B cell (primary cell): ENCODE data around the gene PHF19.

ENCODE experiments used
- EZH2 ChIP-seq: IDR thresholded peaks from 2 replicates; pipeline ENCODE4 v1.6.1; 2012; ENCODE audit warnings: borderline replicate concordance, low read depth, mild to moderate bottlenecking, moderate library complexity, low read length; ENCODE audit not compliant: insufficient read depth, poor library complexity, severe bottlenecking
- TF ChIP-seq, protein P1 (sequence below): fragments of 200-600 bp; IDR thresholded peaks from one replicate; pipeline ENCODE4 v1.8.0; 2022; ENCODE audit warnings: antibody characterized with exemption, mild to moderate bottlenecking

DNA sequence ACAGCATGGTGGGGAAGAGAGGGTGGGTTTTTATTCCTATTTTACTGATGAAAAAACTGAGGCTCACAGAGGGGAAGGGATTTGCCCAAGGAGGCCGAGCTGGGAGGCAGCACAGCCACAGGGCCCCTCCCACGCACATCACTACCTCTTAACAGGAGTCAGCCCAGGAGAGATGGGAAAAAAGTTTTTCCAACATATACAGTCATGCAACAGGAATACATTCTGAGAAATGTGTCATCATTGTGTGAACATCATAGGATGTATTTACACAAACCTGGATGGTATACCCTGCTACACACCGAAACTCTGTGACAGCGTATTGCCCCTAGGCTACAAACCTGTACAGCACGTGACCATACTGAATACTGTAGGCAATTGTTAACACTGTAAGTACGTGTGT lies 38.0 kb upstream of the PHF19 start:
- no peak for TF ChIP-seq EZH2
- TF ChIP-seq, protein P1, sequence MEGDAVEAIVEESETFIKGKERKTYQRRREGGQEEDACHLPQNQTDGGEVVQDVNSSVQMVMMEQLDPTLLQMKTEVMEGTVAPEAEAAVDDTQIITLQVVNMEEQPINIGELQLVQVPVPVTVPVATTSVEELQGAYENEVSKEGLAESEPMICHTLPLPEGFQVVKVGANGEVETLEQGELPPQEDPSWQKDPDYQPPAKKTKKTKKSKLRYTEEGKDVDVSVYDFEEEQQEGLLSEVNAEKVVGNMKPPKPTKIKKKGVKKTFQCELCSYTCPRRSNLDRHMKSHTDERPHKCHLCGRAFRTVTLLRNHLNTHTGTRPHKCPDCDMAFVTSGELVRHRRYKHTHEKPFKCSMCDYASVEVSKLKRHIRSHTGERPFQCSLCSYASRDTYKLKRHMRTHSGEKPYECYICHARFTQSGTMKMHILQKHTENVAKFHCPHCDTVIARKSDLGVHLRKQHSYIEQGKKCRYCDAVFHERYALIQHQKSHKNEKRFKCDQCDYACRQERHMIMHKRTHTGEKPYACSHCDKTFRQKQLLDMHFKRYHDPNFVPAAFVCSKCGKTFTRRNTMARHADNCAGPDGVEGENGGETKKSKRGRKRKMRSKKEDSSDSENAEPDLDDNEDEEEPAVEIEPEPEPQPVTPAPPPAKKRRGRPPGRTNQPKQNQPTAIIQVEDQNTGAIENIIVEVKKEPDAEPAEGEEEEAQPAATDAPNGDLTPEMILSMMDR: no peak
